SJCRH30 (cell line): Measurements from ENCODE around the gene PAM16. TPM values are rescaled to one million over a fixed set of nuclear protein-coding genes. Genes with fewer than 3 reads are reported as not detected.

ENCODE experiments used
- DNase-seq, 2 experiments: peaks; one replicate each; pipeline ENCODE4 v3.0.0-alpha.2; 2015 to 2020
- H3K27ac ChIP-seq: fragments of 250-450 bp; sonication (Bioruptor Pico); 2 replicates; pipeline ENCODE4 v1.5.1; 2020; ENCODE audit warnings: mild to moderate bottlenecking, moderate library complexity
- H3K27me3 ChIP-seq: fragments of 250-450 bp; sonication (Bioruptor Pico); 2 replicates; pipeline ENCODE4 v1.5.1; 2020; ENCODE audit warnings: mild to moderate bottlenecking, moderate library complexity
- H3K36me3 ChIP-seq: fragments of 250-450 bp; sonication (Bioruptor Pico); 2 replicates; pipeline ENCODE4 v1.5.1; 2020; ENCODE audit warnings: mild to moderate bottlenecking, moderate library complexity
- H3K4me1 ChIP-seq: fragments of 250-450 bp; sonication (Bioruptor Pico); 2 replicates; pipeline ENCODE4 v1.5.1; 2020; ENCODE audit warnings: mild to moderate bottlenecking, moderate library complexity
- H3K4me3 ChIP-seq: fragments of 250-450 bp; sonication (Bioruptor Pico); 2 replicates; pipeline ENCODE4 v1.5.1; 2020; ENCODE audit warnings: mild to moderate bottlenecking, moderate library complexity
- H3K9me3 ChIP-seq: fragments of 250-450 bp; sonication (Bioruptor Pico); replicated peaks from 2 replicates; pipeline ENCODE4 v1.5.1; 2020; ENCODE audit warnings: mild to moderate bottlenecking, moderate library complexity
- total RNA-seq: library from RNA; depleted of rRNA; stranded (reverse); fragments of >200 nt; shearing (Covaris generic); gene quantifications from 2 replicates; pipeline ENCODE4 v1.2.3, GENCODE V29; 2014

The PAM16 gene
- total RNA-seq, 1 experiment from 2014 or later, result 21.8 TPM

DNA sequence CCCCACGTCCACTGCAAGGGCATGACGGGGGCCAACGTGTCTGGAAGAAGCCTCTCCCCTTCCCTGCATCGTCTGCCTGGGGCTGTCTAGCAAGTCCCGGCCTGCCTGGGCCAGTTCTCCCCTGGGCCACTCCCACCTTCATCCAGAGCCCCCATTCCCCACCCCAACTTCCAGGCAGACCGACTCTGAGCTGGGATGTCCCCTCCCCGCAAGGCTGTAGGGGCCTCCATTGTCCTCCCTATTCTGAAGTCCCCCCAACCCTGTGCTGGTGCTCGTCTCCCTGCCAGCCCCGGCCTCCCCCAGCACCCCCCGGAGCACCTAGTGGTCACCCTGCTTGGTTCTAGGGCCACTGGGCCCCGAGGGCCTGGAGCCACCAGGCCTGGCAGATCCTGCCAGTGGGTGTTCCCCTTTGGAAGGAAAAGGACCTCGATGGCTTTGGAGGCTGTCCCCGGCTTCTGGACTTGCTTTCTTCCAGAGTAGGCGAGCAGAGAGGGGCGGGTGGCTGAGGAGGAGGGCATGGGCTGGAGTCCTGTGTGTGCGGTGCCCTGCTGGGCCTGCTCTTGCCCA is 30.5 kb downstream of the PAM16 start:
- no peak overlapping the region for H3K27ac ChIP-seq
- no peaks in the 10 kb centered on the region for H3K27me3 ChIP-seq
- H3K36me3 ChIP-seq, result no peaks in the 10 kb centered on the region
- peaks cover 8% of the 10 kb centered on the region for H3K4me1 ChIP-seq
- H3K4me3 ChIP-seq, result no peak overlapping the region
- H3K9me3 ChIP-seq, result no peaks in the 10 kb centered on the region
- no peak for DNase-seq

DNA sequence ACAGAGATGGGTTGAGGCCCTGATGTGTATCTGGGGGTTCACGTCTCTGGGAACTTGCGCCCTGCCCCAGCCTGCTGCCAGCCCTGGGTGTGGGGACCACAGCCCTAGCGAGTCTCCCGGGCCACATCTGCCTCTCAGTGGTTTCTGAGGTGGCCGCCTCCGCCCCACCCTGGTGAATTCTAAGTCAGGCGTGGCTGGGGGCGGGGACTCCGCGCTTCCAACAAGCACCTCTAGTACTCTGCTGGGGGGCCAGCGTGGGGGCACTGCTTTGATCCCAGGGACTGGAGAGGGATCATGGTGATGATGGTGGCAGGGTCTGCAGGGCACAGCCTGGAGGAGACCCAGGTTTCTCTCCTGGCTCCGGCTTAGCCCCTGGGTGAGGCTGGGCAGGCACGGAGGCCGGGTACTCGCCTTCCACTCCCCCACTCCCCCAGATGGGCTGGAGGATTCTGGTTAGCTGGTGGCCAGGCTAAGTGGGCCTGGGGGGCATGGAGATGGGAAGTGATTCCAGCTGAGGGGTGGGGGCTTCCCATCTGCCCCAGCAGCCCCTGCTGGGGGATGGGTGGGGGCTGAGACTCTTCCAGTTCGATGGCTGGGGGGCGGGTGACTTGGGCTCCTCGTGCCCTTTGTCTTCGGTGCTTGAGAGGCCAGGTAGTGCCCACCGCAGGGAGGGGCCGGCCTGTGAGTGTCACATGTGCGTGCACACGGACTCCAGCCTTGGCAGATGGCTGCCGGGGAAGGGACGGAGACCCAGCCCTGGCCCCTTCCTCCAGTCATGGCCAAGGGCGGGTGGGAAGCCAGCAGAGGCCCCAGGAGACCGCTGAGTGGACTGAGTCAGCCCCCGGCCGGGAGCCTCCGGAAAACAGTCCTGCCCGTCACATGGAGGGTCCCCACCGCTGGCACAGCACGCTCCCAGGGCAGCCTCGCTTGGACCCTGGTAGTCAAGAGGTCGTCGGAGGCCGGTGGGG is 31.4 kb downstream of the PAM16 start:
- Histone ChIP-seq H3K4me1 (peaks cover 8% of the 10 kb centered on the region), H3K27ac (no peak overlapping the region), H3K36me3 (no peaks in the 10 kb centered on the region), H3K9me3 (no peaks in the 10 kb centered on the region), H3K27me3 (no peaks in the 10 kb centered on the region), H3K4me3 (no peak overlapping the region)
- no peak for DNase-seq

GRCh38 chr16:4318967-4319366 is 32.2 kb downstream of the PAM16 start:
- H3K27me3 ChIP-seq, result no peaks in the 10 kb centered on the region
- no peak overlapping the region for H3K27ac ChIP-seq
- DNase-seq, result no peak
- no peaks in the 10 kb centered on the region for H3K36me3 ChIP-seq
- no peaks in the 10 kb centered on the region for H3K9me3 ChIP-seq
- peaks cover 8% of the 10 kb centered on the region for H3K4me1 ChIP-seq
- H3K4me3 ChIP-seq, result no peak overlapping the region

- no peak overlapping the region for H3K4me3 ChIP-seq
- no peak for DNase-seq
- H3K27me3 ChIP-seq, result no peaks in the 10 kb centered on the region
- peaks cover 8% of the 10 kb centered on the region for H3K4me1 ChIP-seq
- H3K27ac ChIP-seq, result no peak overlapping the region
- H3K9me3 ChIP-seq, result no peaks in the 10 kb centered on the region
- no peaks in the 10 kb centered on the region for H3K36me3 ChIP-seq
Observed at GRCh38 chr16:4318451-4318910, 32.6 kb downstream of the PAM16 start.

GRCh38 chr16:4317532-4318450 is 33.3 kb downstream of the PAM16 start:
- peak overlapping the region; percentile 71 for H3K4me3 ChIP-seq
- H3K27ac ChIP-seq, result no peak overlapping the region
- DNase-seq, result peak; percentile 39 to 45
- no peaks in the 10 kb centered on the region for H3K27me3 ChIP-seq
- H3K9me3 ChIP-seq, result no peaks in the 10 kb centered on the region
- H3K4me1 ChIP-seq, result peaks cover 8% of the 10 kb centered on the region
- no peaks in the 10 kb centered on the region for H3K36me3 ChIP-seq

DNA sequence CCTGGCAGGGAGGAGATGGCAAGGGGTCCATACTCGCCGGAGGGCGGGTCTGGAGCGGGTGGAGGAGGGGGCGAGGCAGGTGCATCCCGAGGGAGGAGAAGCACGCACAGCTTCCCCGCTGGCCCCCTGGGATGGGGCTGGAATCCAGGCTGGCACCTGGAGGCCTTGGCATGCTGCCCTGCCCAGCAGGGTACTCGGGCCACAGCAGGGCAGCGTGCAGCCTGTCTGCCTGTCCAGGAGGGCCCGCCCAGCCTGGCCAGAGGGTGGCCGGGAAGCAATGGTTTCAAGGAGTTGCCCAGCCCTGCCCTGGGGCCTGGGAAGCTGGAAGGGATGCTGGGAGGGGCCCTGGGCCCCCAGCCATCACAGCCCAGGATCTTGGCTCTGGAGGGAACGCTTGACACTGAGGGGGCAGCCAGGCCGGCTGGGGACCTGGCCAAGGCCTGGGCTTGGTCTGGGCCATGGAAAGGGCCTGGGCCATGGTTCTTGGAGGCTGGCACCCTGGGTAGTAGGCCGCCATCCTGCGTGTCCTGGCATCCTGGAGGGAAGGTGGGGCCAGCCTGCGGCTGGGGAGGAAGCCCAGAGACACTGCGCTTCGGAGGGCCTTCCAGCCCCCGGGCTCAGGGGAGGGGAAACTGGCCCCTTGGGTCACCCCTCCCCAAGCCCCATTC is 34.1 kb downstream of the PAM16 start:
- Histone ChIP-seq H3K27me3 (no peaks in the 10 kb centered on the region), H3K4me1 (peaks cover 8% of the 10 kb centered on the region), H3K9me3 (no peaks in the 10 kb centered on the region), H3K36me3 (no peaks in the 10 kb centered on the region), H3K27ac (no peak overlapping the region), H3K4me3 (peak overlapping the region; percentile 71)
- peak; percentile 42 to 43 for DNase-seq

GRCh38 chr16:4316108-4316863 is 34.8 kb downstream of the PAM16 start:
- no peak overlapping the region for H3K27ac ChIP-seq
- H3K27me3 ChIP-seq, result no peaks in the 10 kb centered on the region
- DNase-seq, result peak; percentile 44 to 47
- peaks cover 8% of the 10 kb centered on the region for H3K4me1 ChIP-seq
- no peaks in the 10 kb centered on the region for H3K9me3 ChIP-seq
- peak overlapping the region; percentile 71 for H3K4me3 ChIP-seq
- no peaks in the 10 kb centered on the region for H3K36me3 ChIP-seq

- H3K9me3 ChIP-seq, result no peaks in the 10 kb centered on the region
- peak within 1 kb of the TSS; percentile 57 for H3K27ac ChIP-seq
- peak; percentile 80 to 81 for DNase-seq
- H3K27me3 ChIP-seq, result no peaks in the 10 kb centered on the region
- H3K4me1 ChIP-seq, result peaks cover 8% of the 10 kb centered on the region
- peak within 1 kb of the TSS; percentile 75 for H3K4me3 ChIP-seq
- H3K36me3 ChIP-seq, result no peaks in the 10 kb centered on the region
Observed at GRCh38 chr16:4315186-4316107, 35.7 kb downstream of the PAM16 start, which contains the start of gene GLIS2. Gene GLIS2, plus strand, starts transcription at chr16:4316067. Its CDS starts 16,214 bp downstream, at chr16:4332281.

- DNase-seq, result peak; percentile 38 to 51
Observed at GRCh38 chr16:4314532-4315185, 36.5 kb downstream of the PAM16 start.

GRCh38 chr16:4313563-4314531 is 37.3 kb downstream of the PAM16 start:
- Histone ChIP-seq H3K4me3 (no peak overlapping the region), H3K27me3 (no peaks in the 10 kb centered on the region), H3K36me3 (no peaks in the 10 kb centered on the region), H3K9me3 (no peaks in the 10 kb centered on the region), H3K27ac (no peak overlapping the region), H3K4me1 (peaks cover 8% of the 10 kb centered on the region)
- DNase-seq, result peak in 1 of 2 experiments; percentile 17

More at GRCh38 chr16:4314532-4315185, 36.5 kb downstream of the PAM16 start:
- Histone ChIP-seq H3K36me3 (no peaks in the 10 kb centered on the region), H3K27ac (peak overlapping the region; percentile 57), H3K4me1 (peaks cover 8% of the 10 kb centered on the region), H3K4me3 (peak overlapping the region; percentile 75), H3K27me3 (no peaks in the 10 kb centered on the region), H3K9me3 (no peaks in the 10 kb centered on the region)

DNA sequence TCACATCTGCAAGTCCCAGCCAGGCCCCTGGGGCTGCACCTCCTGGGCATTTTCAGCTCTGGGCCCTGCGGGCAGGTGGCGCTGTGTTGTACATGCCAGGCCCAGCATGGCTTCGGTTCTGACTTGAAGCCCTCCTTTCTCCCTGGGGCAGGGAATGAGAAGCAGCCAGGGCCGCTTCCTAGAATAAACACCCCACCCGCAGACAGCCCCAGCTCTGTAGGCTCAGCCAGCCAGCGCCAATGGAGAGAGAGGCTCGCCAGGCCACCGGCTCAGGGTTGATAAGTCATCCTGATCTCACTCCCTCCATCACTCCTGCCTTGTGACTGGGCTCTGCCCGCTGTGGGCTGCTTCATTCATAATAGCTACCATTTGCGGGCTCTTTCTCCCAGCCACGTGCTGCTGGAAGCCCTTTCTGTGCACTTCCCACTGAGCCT is 41.3 kb downstream of the PAM16 start:
- DNase-seq, result peak; percentile 44 to 60
- H3K27ac ChIP-seq, result no peak overlapping the region
- no peaks in the 10 kb centered on the region for H3K27me3 ChIP-seq
- H3K4me1 ChIP-seq, result peaks cover 7% of the 10 kb centered on the region; the same call in 1 of the 2 replicates
- H3K9me3 ChIP-seq, result no peaks in the 10 kb centered on the region
- H3K4me3 ChIP-seq, result no peak overlapping the region
- no peaks in the 10 kb centered on the region for H3K36me3 ChIP-seq
